Medulla oblongata (tissue), 1 donor: ENCODE measurements around the gene MTCP1.

Experiments used
- DNase-seq: peaks from one replicate; pipeline ENCODE4 v3.0.0-alpha.2; 2015; ENCODE audit errors: extremely low spot score

The MTCP1 gene

GRCh38 chrX:155070975-155071693 lies at the start of gene MTCP1, which contains the start of the genes BRCC3 and CMC4:
MTCP1 (minus strand) TSS chrX:155071136; CDS start chrX:155066010, 5,126 bp downstream.
BRCC3 (plus strand) TSS chrX:155071508; CDS start chrX:155071528, 20 bp downstream.
CMC4 (minus strand) TSS chrX:155071136; CDS start chrX:155064023, 7,113 bp downstream.
- peak; percentile 80 for DNase-seq

- no peak for DNase-seq
Measured at GRCh38 chrX:155115174-155115819, 44.4 kb upstream of the MTCP1 start.

- DNase-seq = no peak
Measured at GRCh38 chrX:155113097-155113496, 42.2 kb upstream of the MTCP1 start.

- DNase-seq = no peak
Measured at GRCh38 chrX:155112171-155112570, 41.2 kb upstream of the MTCP1 start.

GRCh38 chrX:155108427-155108826 lies 37.5 kb upstream of the MTCP1 start:
- no peak for DNase-seq

- no peak for DNase-seq
Measured at GRCh38 chrX:155105919-155106318, 35.0 kb upstream of the MTCP1 start.

GRCh38 chrX:155094468-155095061 lies 23.6 kb upstream of the MTCP1 start:
- DNase-seq = peak; percentile 7

- DNase-seq = no peak
Measured at GRCh38 chrX:155086961-155087735, 16.2 kb upstream of the MTCP1 start.

- peak; percentile 9 for DNase-seq
Measured at GRCh38 chrX:155086202-155086840, 15.4 kb upstream of the MTCP1 start.

GRCh38 chrX:155071694-155072280 lies 851 bp upstream of the MTCP1 start:
- DNase-seq = peak; percentile 9

GRCh38 chrX:155070663-155070974 lies 317 bp downstream of the MTCP1 start:
- DNase-seq = no peak

- no peak for DNase-seq
Measured at GRCh38 chrX:155070038-155070437, 898 bp downstream of the MTCP1 start.

GRCh38 chrX:155069414-155069813 lies 1.5 kb downstream of the MTCP1 start:
- DNase-seq = no peak

- DNase-seq = no peak
Measured at GRCh38 chrX:155068165-155068564, 2.8 kb downstream of the MTCP1 start.

GRCh38 chrX:155065035-155065734 lies 5.8 kb downstream of the MTCP1 start:
- no peak for DNase-seq

GRCh38 chrX:155061760-155062159 lies 9.2 kb downstream of the MTCP1 start:
- no peak for DNase-seq

- peak; percentile 69 for DNase-seq
Measured at GRCh38 chrX:155056877-155057792, 13.8 kb downstream of the MTCP1 start.

- DNase-seq = no peak
Measured at GRCh38 chrX:155056471-155056870, 14.5 kb downstream of the MTCP1 start.

- DNase-seq = no peak
Measured at GRCh38 chrX:155055494-155055893, 15.4 kb downstream of the MTCP1 start.

- DNase-seq = peak; percentile 3
Measured at GRCh38 chrX:155054255-155054654, 16.7 kb downstream of the MTCP1 start.
